GM19023 (cell line): ENCODE data around the gene ZBTB8OS.
"Not testable (repeated sequence)": the region's sequence is repeated elsewhere in the genome, so short reads cannot be mapped to it uniquely, and the experiment has no call there.

Experiments used
- ATAC-seq: cut with Tn5 transposase; IDR thresholded peaks from one replicate; pipeline ENCODE4 v1.9.1; 2021; ENCODE audit warnings: mild to moderate bottlenecking, moderate library complexity; ENCODE audit not compliant: unreplicated experiment

The ZBTB8OS gene

DNA sequence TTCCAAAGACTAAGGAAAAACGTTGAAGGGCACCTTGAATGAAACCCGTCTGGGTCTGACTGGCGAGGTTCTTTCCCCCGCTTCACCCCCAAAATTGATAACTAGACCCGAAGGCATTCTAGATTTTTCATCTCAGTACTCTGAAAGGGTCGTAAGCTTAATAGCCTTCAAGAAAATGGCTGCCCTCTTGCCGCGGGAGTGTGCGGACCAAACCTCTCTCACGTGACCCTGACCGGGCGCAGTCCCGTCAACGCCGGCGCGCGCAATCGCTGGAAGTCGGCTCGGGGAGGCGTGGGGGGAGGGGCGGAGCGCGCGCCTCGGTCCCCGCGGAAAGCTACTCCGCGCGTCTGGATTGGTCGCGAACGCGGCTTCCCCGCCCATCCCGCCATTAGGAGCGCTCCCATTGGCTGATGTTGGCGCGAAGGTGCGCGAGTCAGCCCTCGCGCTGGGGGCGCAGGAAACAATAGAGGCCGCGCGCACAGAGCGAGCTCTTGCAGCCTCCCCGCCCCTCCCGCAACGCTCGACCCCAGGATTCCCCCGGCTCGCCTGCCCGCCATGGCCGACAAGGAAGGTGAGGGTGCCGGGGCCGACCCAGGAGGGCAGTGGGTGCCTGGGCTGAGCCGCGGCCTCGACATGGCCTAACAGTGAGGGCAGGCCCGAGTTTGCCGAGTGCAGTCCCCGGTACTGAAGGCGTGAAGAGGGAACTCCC, 556 bp upstream of the ZBTB8OS start, which contains the start of gene RBBP4:
RBBP4 (plus strand) TSS at position 457 of the 709 bp plus-strand sequence; CDS start at position 556, 99 bp downstream.
- peak; percentile 83 for ATAC-seq

- no peak for ATAC-seq
Observed at GRCh38 chr1:32647308-32648134, 2.8 kb downstream of the ZBTB8OS start.

- ATAC-seq = no peak
Observed at GRCh38 chr1:32644426-32644825, 5.9 kb downstream of the ZBTB8OS start.

DNA sequence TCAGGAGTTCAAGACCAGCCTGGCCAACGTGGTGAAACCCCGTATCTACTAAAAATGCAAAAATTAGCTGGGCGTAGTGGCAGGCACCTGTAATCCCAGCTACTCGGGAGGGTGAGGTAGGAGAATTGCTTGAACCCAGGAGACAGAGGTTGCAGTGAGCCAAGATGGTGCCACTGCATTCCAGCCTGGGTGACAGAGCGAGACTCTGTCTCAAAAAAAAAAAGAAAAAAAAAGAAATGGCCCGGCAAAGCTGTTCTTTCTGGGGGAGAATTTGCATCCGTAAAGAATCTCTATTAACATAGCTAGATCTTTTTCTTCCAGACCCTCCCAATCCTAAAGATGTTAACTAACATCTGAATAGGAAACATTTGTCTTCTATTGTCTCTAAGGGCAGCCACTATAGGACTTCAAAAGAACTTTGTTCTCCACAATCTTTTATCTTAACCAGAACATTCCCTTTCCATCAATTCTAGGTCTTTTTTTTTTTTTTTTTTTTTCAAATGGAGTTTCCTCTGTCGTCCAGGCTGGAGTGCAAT, 8.0 kb downstream of the ZBTB8OS start:
- not testable (repeated sequence) for ATAC-seq

DNA sequence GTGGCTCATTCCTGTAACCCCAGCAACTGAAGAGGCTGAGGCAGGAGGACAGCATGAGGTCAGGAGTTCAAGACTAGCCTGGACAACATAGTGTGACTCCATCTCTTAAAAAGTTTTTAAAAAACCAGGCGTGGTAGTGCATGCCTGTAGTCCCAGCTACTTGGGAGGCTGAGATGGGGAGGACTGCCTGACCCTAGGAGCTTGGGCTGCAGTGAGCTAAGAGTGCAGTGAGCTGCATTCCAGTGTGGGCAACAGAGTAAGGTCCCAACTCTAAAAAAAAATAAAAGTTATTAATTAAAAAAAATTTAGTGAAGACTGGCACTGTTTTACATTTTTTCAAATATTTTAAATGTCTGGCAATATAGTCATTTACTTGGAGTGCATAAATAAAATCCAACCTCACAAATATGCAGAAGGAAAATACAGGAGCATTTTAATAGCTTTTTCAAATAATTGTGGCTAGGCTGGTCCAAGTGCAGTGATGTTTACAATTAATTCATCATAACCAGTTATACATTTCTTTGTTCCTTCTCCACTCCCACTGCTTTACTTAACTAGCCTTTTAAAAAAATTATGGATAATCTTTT, 10.8 kb downstream of the ZBTB8OS start:
- ATAC-seq = no peak

DNA sequence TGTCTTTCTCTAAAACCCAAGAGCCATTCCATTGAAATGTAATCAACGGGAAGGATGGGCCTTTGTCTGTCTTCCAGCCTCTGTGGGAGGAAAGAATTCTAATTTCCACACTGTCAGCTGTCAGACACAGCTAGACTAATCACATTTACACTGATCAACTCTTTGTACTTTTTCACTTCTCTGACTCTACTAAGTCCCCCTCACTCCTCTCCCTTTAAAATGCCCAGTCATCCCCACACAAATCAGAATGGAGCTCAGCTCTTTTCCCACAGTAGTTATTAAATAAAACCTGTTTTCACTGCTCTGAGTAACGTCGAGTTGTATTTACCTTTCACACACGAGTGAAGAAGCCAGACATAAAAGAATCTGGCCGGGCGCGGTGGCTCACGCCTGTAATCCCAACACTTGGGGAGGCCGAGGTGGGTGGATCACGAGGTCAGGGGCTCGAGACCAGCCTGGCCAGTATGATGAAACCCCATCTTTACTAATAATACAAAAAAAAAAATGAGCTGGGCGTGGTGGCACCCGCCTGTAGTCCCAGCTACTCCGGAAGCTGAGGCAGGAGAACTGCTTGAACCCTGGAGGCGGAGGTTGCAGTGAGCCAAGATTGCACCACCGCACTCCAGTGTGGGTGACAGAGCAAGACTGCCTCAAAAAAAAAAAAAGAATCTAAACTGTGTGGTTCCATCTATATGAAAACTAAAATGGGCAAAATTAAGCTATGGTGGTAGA, 13.3 kb downstream of the ZBTB8OS start:
- ATAC-seq = no peak

- ATAC-seq = no peak
Observed at GRCh38 chr1:32635508-32636277, 14.7 kb downstream of the ZBTB8OS start.

- ATAC-seq = no peak
Observed at GRCh38 chr1:32632829-32633228, 17.5 kb downstream of the ZBTB8OS start.

DNA sequence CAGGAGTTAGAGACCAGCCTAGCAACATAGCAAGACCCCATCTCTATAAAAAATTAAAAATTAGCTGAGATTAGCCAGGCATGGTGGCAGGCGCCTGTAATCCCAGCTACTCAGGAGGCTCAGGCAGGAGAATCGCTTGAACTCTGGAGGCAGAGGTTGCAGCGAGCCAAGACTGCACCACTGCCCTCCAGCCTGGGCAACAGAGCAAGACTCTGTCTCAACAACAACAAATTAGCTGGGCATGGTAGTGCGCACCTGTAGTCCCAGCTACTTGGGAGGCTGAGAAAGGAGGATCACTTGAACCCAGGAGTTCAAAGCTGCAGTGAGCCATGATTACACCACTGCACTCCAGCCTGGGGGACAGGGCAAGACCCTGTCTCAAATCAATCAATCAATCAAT, 20.2 kb downstream of the ZBTB8OS start:
- not testable (repeated sequence) for ATAC-seq

GRCh38 chr1:32627596-32628162, 22.7 kb downstream of the ZBTB8OS start:
- peak; percentile 67 for ATAC-seq

- no peak for ATAC-seq
Observed at GRCh38 chr1:32626176-32626575, 24.2 kb downstream of the ZBTB8OS start.

DNA sequence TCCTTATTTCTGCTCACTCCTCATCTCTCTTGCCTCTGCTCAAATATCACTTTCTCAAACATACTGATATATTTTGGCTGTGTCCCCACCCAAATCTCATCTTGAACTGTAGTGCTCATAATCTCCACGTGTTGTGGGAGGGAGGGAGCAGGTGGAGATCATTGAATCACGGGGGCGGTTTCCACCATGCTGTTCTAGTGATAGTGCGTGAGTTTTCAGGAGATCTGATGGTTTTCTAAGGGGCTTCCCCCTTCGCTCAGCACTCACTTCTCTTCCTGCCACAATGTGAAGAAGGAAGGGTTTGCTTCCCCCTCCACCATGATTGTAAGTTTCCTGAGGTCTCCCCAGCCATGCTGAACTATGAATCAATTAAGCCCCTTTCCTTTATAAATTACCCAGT, 26.6 kb downstream of the ZBTB8OS start:
- no peak for ATAC-seq

DNA sequence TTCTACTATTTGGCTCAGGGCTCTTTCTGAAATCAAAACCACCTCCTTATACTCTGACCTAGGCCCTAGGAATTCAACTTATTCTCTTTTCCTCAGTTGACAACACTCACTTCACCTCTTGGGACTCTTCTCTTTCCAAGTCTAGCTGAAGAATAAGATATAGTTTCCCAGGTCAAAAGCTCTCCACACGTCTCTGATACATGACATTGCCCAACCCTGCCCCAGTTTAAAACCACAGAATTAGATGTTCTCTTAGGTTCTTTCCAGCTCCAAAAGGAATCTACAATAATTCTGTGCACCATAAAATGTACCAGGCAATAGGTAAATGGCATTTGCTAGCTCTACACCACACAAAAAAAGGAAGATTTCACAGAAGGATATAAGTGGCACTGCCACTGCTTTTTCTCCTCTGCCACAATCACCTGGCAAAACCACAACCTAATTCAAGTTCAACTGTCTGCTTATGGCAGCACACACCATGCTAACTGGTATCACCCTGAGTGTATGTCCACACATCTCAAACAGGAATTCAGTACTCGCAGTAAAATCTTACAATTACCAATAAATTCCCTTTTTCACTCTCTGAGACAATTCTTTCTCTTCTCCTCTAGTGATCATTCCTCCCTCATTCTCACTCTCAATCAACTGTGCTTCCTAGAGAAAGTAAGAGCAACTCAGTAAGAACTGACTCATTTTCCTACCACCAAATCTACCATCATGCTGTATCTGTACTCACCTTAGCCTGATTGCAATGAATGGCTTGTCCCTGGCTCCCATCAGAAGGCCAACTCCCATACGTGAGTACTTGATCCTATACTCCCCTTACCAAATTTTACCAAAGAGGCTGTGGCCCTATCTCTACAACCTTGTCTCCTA, 27.3 kb downstream of the ZBTB8OS start:
- ATAC-seq = no peak

DNA sequence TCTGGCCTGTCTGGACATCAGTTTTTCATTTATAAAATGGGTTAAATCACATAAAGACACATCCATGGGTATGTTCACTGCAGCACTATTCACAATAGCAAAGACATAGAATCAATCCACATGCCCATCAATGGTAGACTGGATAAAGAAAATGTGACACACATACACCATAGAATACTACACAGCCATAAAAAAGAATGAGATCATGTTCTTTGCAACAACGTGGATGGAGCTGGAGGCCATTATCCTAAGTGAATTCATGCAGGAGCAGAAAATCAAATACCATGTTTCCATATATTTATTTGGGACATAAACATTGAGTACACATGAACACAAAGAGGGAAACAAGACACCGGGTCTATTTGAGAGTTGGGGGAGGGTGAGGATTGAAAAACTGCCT, 28.1 kb downstream of the ZBTB8OS start:
- ATAC-seq = no peak

- peak; percentile 78 for ATAC-seq
Observed at GRCh38 chr1:32619701-32620485, 30.5 kb downstream of the ZBTB8OS start.

GRCh38 chr1:32618673-32619221, 31.6 kb downstream of the ZBTB8OS start:
- no peak for ATAC-seq

GRCh38 chr1:32613472-32613871, 36.9 kb downstream of the ZBTB8OS start:
- ATAC-seq = no peak
